ENCODE results near the gene CLTA. TPM values are rescaled to one million over a fixed set of nuclear protein-coding genes. Genes with fewer than 3 reads are reported as not detected.

CLTA gene
- 150 and 176 TPM in 2 replicates for total RNA-seq (2014; rRNA removed; shearing (Covaris generic))
- 161 and 171 TPM in 2 replicates for total RNA-seq (2022)
- Bru-seq, nascent RNA: percentile 90 among the genes with signal in this experiment
- percentile 90 among the genes with signal in this experiment for BruChase-seq, experiment 1, labeled RNA remaining after a 6-hour chase
- percentile 86 among the genes with signal in this experiment for BruChase-seq, experiment 2, labeled RNA remaining after a 2-hour chase
- long read RNA-seq, transcript CLTA-202 (5 exons, 1,073 nt): major isoform, 105 of 126 reads
- long read RNA-seq, partial matches to known transcripts: 3 of 126 reads
- long read RNA-seq, other reads (novel, unspliced or antisense): 11 of 126 reads

DNA sequence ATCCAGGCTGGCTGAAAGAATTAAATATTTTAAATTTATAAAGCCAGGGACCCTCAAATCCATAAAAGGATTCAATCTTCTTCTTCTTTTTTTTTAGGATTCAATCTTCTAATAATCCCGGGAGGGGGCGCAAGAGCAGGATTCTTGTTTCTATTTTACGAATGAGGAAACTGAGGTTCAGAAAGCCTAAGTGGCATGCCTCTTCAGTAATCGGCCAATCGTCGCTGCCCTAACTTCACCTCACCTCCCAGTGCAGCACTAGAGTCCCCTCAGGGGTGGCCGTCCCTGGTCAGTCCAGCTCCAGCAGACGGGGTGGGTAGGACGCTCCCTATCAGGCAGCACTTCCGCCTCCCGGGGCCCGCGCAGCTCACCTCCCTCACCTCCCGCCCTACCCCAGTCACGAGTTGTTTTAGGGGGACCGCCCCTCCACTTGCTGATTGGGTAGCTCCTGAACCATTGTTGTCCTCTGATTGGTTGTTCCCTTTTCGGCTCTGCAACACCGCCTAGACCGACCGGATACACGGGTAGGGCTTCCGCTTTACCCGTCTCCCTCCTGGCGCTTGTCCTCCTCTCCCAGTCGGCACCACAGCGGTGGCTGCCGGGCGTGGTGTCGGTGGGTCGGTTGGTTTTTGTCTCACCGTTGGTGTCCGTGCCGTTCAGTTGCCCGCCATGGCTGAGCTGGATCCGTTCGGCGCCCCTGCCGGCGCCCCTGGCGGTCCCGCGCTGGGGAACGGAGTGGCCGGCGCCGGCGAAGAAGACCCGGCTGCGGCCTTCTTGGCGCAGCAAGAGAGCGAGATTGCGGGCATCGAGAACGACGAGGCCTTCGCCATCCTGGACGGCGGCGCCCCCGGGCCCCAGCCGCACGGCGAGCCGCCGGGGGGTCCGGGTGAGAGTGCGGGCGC, at the start of gene CLTA:
TSS of gene CLTA (plus strand) at position 534 of the 902 bp plus-strand sequence. CDS start at position 670, 136 bp downstream.
- intact Hi-C loops (cut with micrococcal nuclease; ENCODE audit: unreplicated experiment): loop anchor here (1.0 to 5.0 kb wide), 4 partner anchors 38 to 138 kb away; partner anchors contain the start of gene GNE
- Histone ChIP-seq H3K36me3 (ENCODE audit: insufficient read depth, low read length) (peaks cover 34% of the 10 kb centered on the region), H3K79me2 (ENCODE audit: insufficient read depth, low read depth, low read length) (peaks cover 48% of the 10 kb centered on the region), H3K4me3 (ENCODE audit: low read depth, low read length, poor library complexity, severe bottlenecking) (peak within 1 kb of the TSS; percentile 92), H3K27ac (ENCODE audit: low read depth, low read length, poor library complexity, severe bottlenecking) (peak within 1 kb of the TSS; percentile 73), H3K4me2 (ENCODE audit: low read length) (peak within 1 kb of the TSS; percentile 97), H4K20me1 (ENCODE audit: insufficient read depth, low read length) (peaks cover 32% of the 10 kb centered on the region), H2AFZ (ENCODE audit: low read length) (peak within 1 kb of the TSS; percentile 65), H3K4me1 (ENCODE audit: insufficient read depth, low read length, poor library complexity, severe bottlenecking) (peaks cover 40% of the 10 kb centered on the region), H3K9me2 (ENCODE audit: insufficient read depth, low read length) (no peaks in the 10 kb centered on the region), H3K9me3 (ENCODE audit: low read length) (no peaks in the 10 kb centered on the region)
- TF ChIP-seq CTCF (conservative IDR thresholded peaks at IDR 0.05; ENCODE audit: low read length) (peak; percentile 93), EZH2phosphoT487 (IDR thresholded peaks at IDR 0.05; ENCODE audit: borderline replicate concordance, low read depth, low read length) (no peak)
- ChIA-PET CTCF (ENCODE audit: unreplicated experiment) (interaction anchor here (0.6 to 1.9 kb wide), 6 partner anchors 24 to 575 kb away, joined by 3 to 4 read pairs (median 4); no protein-coding TSS in a partner anchor), POLR2A (interaction anchor here (0.6 to 3.9 kb wide), 20 partner anchors 11 to 550 kb away, joined by 3 to 18 read pairs (median 4); partner anchors contain the start of gene GNE)
- BruUV-seq (replicated peaks): no TSS peak
- peak; percentile 99 for DNase-seq (ENCODE audit: low spot score)

- ChIA-PET CTCF (ENCODE audit: unreplicated experiment) (no interaction called here), POLR2A (interaction anchor here (0.7 kb wide), 1 partner anchor 16 kb away, joined by 3 read pairs; no protein-coding TSS in a partner anchor)
- no peaks in the 10 kb centered on the region for H4K20me1 ChIP-seq (ENCODE audit: insufficient read depth, low read length)
- no peaks in the 10 kb centered on the region for H3K9me2 ChIP-seq (ENCODE audit: insufficient read depth, low read length)
- no peak overlapping the region for H3K27ac ChIP-seq (ENCODE audit: low read depth, low read length, poor library complexity, severe bottlenecking)
- peaks cover 10% of the 10 kb centered on the region; the same call in 1 of the 2 replicates for H3K9me3 ChIP-seq (ENCODE audit: low read length)
- no peak overlapping the region for H3K4me2 ChIP-seq (ENCODE audit: low read length)
- no peaks in the 10 kb centered on the region for H3K79me2 ChIP-seq (ENCODE audit: insufficient read depth, low read depth, low read length)
- DNase-seq (ENCODE audit: low spot score): no peak
- H2AFZ ChIP-seq (ENCODE audit: low read length): no peak overlapping the region
- H3K4me1 ChIP-seq (ENCODE audit: insufficient read depth, low read length, poor library complexity, severe bottlenecking): peaks cover 20% of the 10 kb centered on the region
- TF ChIP-seq EZH2phosphoT487 (IDR thresholded peaks at IDR 0.05; ENCODE audit: borderline replicate concordance, low read depth, low read length) (no peak), CTCF (conservative IDR thresholded peaks at IDR 0.05; ENCODE audit: low read length) (0 out of 2 replicates have a peak, but pooled peaks have one; percentile 15)
- BruUV-seq (replicated peaks): no TSS peak
- no peak overlapping the region for H3K4me3 ChIP-seq (ENCODE audit: low read depth, low read length, poor library complexity, severe bottlenecking)
- no peaks in the 10 kb centered on the region for H3K36me3 ChIP-seq (ENCODE audit: insufficient read depth, low read length)
- intact Hi-C loops (cut with micrococcal nuclease; ENCODE audit: unreplicated experiment): no loop called here
Measured at GRCh38 chr9:36141288-36141687, 49.4 kb upstream of the CLTA start.
